ENCODE results near the gene ANO9. TPM values are rescaled to one million over a fixed set of nuclear protein-coding genes. Genes with fewer than 3 reads are reported as not detected.
A peak's percentile ranks its signal among the peaks of the same experiment; 100 is the strongest.

ANO9 gene
- total and polyA plus RNA-seq, 5 donors: 0.14 to 0.46 (median 0.20) TPM

GRCh38 chr11:460331-461199 lies 18.8 kb upstream of the ANO9 start:
- H3K27ac ChIP-seq (ENCODE audit: low read length): peak overlapping the region; percentile 81
- no peaks in the 10 kb centered on the region for H3K27me3 ChIP-seq (ENCODE audit: control insufficient read depth, insufficient read depth)
- peak; percentile 71 to 86 (median 83) for DNase-seq
- H3K4me1 ChIP-seq (ENCODE audit: control insufficient read depth, insufficient read depth, low read length): no peaks in the 10 kb centered on the region
- no peaks in the 10 kb centered on the region for H3K9me3 ChIP-seq (ENCODE audit: control insufficient read depth, low read length)
- ATAC-seq: peak; percentile 73 to 76
- intact Hi-C loops (cut with DNase I): no loop called here
- no peak overlapping the region for H3K4me3 ChIP-seq (ENCODE audit: low read length)
- 60% methylated on average over 41 of the region's 41 CpGs for WGBS

DNA sequence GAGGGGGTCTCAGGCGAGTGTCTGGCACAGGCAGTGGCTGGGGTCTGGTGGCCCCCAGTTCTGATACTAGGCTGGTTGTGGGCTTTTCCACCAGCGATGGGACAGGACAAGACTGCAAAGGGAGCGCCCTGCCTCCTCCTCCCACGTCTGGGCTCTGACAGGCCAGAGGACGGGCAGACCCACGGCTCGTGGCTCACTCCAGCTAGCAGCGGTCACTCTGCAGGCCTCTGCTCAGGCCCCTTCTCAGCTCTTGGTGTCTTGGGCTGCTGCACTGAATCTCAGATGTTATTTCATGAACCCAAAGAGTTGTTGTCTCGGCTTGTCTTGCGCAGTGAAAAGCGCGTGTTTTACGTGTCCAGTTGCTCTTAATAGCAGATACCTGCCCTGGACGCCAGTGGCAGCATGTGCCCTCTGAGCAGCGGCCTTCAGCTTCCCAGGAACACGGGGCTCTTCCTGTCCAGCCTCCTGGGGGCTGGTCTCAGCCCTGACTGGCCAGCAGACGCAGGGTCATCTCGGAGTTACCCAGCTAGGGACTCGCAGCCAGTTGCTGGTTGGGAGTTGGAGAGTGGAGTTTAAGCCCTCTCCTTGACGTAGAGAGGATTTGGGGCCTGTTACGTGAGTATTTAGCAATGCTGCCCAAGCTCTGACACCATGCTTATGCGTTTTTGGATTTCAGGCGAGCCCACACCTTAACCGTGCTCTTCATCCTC lies 17.9 kb upstream of the ANO9 start:
- no peaks in the 10 kb centered on the region for H3K27me3 ChIP-seq (ENCODE audit: control insufficient read depth, insufficient read depth)
- peak overlapping the region; percentile 28 for H3K27ac ChIP-seq (ENCODE audit: low read length)
- intact Hi-C loops (cut with DNase I): no loop called here
- ATAC-seq (peak in 1 of 2 donors; percentile 15), DNase-seq (peak; percentile 29 to 68 (median 61))
- H3K9me3 ChIP-seq (ENCODE audit: control insufficient read depth, low read length): no peaks in the 10 kb centered on the region
- H3K4me1 ChIP-seq (ENCODE audit: control insufficient read depth, insufficient read depth, low read length): no peaks in the 10 kb centered on the region
- no peak overlapping the region for H3K4me3 ChIP-seq (ENCODE audit: low read length)
- WGBS: 85% methylated on average over 24 of the region's 24 CpGs

- DNase-seq: peak in 2 of 3 donors; percentile 29 to 52
- H3K4me3 ChIP-seq (ENCODE audit: low read length): no peak overlapping the region
- intact Hi-C loops (cut with DNase I): no loop called here
- H3K9me3 ChIP-seq (ENCODE audit: control insufficient read depth, low read length): no peaks in the 10 kb centered on the region
- no peaks in the 10 kb centered on the region for H3K27me3 ChIP-seq (ENCODE audit: control insufficient read depth, insufficient read depth)
- no peaks in the 10 kb centered on the region for H3K4me1 ChIP-seq (ENCODE audit: control insufficient read depth, insufficient read depth, low read length)
- ATAC-seq: no peak
- WGBS: 67% methylated on average over 23 of the region's 23 CpGs
- no peak overlapping the region for H3K27ac ChIP-seq (ENCODE audit: low read length)
Observed at GRCh38 chr11:457111-457760, 15.4 kb upstream of the ANO9 start.

- 75% methylated on average over 7 of the region's 7 CpGs for WGBS
Observed at GRCh38 chr11:456533-456932, 14.7 kb upstream of the ANO9 start.

GRCh38 chr11:455566-456147 lies 13.8 kb upstream of the ANO9 start:
- DNase-seq (peak in 2 of 3 donors; percentile 63 to 69), ATAC-seq (peak; percentile 17 to 22)
- H3K27ac ChIP-seq (ENCODE audit: low read length): peak overlapping the region; percentile 1
- 74% methylated on average over 23 of the region's 23 CpGs for WGBS
- no peaks in the 10 kb centered on the region for H3K4me1 ChIP-seq (ENCODE audit: control insufficient read depth, insufficient read depth, low read length)
- H3K4me3 ChIP-seq (ENCODE audit: low read length): no peak overlapping the region
- H3K9me3 ChIP-seq (ENCODE audit: control insufficient read depth, low read length): no peaks in the 10 kb centered on the region
- H3K27me3 ChIP-seq (ENCODE audit: control insufficient read depth, insufficient read depth): no peaks in the 10 kb centered on the region
- intact Hi-C loops (cut with DNase I): no loop called here

More at GRCh38 chr11:456533-456932, 14.7 kb upstream of the ANO9 start:
- no peaks in the 10 kb centered on the region for H3K27me3 ChIP-seq (ENCODE audit: control insufficient read depth, insufficient read depth)
- DNase-seq (peak in 1 of 3 donors; percentile 36), ATAC-seq (no peak)
- H3K27ac ChIP-seq (ENCODE audit: low read length): no peak overlapping the region
- H3K4me1 ChIP-seq (ENCODE audit: control insufficient read depth, insufficient read depth, low read length): no peaks in the 10 kb centered on the region
- intact Hi-C loops (cut with DNase I): no loop called here
- H3K9me3 ChIP-seq (ENCODE audit: control insufficient read depth, low read length): no peaks in the 10 kb centered on the region
- no peak overlapping the region for H3K4me3 ChIP-seq (ENCODE audit: low read length)

GRCh38 chr11:454801-455565 lies 13.2 kb upstream of the ANO9 start:
- ATAC-seq (no peak), DNase-seq (peak in 2 of 3 donors; percentile 18 to 42)
- Histone ChIP-seq H3K4me3 (ENCODE audit: low read length) (no peak overlapping the region), H3K4me1 (ENCODE audit: control insufficient read depth, insufficient read depth, low read length) (no peaks in the 10 kb centered on the region), H3K9me3 (ENCODE audit: control insufficient read depth, low read length) (no peaks in the 10 kb centered on the region), H3K27me3 (ENCODE audit: control insufficient read depth, insufficient read depth) (no peaks in the 10 kb centered on the region), H3K27ac (ENCODE audit: low read length) (peak overlapping the region; percentile 1)
- 65% methylated on average over 14 of the region's 14 CpGs for WGBS
- intact Hi-C loops (cut with DNase I): loop anchor here in 1 of 4 donors (5.0 kb wide), 1 partner anchor 47 kb away; no protein-coding TSS in a partner anchor

- peak in 1 of 3 donors; percentile 1 for DNase-seq
Observed at GRCh38 chr11:454043-454442, 12.2 kb upstream of the ANO9 start.

DNA sequence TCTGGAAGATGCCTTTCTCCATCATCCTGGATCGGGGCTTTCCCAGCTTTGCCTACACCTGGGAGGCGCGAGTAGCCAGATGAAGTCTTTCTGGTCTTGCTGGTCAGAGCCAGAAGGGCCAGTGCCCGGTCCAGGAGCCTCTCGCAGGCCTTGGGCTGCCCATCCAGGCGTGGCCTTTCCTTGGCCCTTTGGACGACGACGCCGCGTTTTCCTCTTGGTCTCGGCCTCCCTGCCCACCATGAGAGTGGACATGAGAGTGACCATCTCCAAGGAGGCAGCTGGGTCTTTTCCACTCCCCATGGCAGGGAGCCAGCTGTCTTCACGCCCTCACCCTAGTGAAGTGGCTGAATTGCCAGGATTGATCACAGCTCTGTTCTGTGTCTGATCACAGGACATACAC lies 11.8 kb upstream of the ANO9 start:
- ATAC-seq (no peak), DNase-seq (peak in 2 of 3 donors; percentile 50 to 60)
- no peak overlapping the region for H3K27ac ChIP-seq (ENCODE audit: low read length)
- H3K27me3 ChIP-seq (ENCODE audit: control insufficient read depth, insufficient read depth): no peaks in the 10 kb centered on the region
- no peaks in the 10 kb centered on the region for H3K4me1 ChIP-seq (ENCODE audit: control insufficient read depth, insufficient read depth, low read length)
- no peak overlapping the region for H3K4me3 ChIP-seq (ENCODE audit: low read length)
- 75% methylated on average over 13 of the region's 13 CpGs for WGBS
- H3K9me3 ChIP-seq (ENCODE audit: control insufficient read depth, low read length): no peaks in the 10 kb centered on the region
- intact Hi-C loops (cut with DNase I): loop anchor here in 1 of 4 donors (5.0 kb wide), 1 partner anchor 49 kb away; no protein-coding TSS in a partner anchor

More at GRCh38 chr11:454043-454442, 12.2 kb upstream of the ANO9 start:
- H3K4me1 ChIP-seq (ENCODE audit: control insufficient read depth, insufficient read depth, low read length): no peaks in the 10 kb centered on the region
- intact Hi-C loops (cut with DNase I): loop anchor here in 1 of 4 donors (5.0 kb wide), 1 partner anchor 48 kb away; no protein-coding TSS in a partner anchor
- no peak for ATAC-seq
- no peak overlapping the region for H3K27ac ChIP-seq (ENCODE audit: low read length)
- no peaks in the 10 kb centered on the region for H3K9me3 ChIP-seq (ENCODE audit: control insufficient read depth, low read length)
- no peak overlapping the region for H3K4me3 ChIP-seq (ENCODE audit: low read length)
- 75% methylated on average over 9 of the region's 9 CpGs for WGBS
- no peaks in the 10 kb centered on the region for H3K27me3 ChIP-seq (ENCODE audit: control insufficient read depth, insufficient read depth)

- DNase-seq (peak in 2 of 3 donors; percentile 39 to 41), ATAC-seq (no peak)
- 88% methylated on average over 19 of the region's 19 CpGs for WGBS
- Histone ChIP-seq H3K4me1 (ENCODE audit: control insufficient read depth, insufficient read depth, low read length) (no peaks in the 10 kb centered on the region), H3K27ac (ENCODE audit: low read length) (no peak overlapping the region), H3K27me3 (ENCODE audit: control insufficient read depth, insufficient read depth) (no peaks in the 10 kb centered on the region), H3K9me3 (ENCODE audit: control insufficient read depth, low read length) (no peaks in the 10 kb centered on the region), H3K4me3 (ENCODE audit: low read length) (no peak overlapping the region)
- intact Hi-C loops (cut with DNase I): loop anchor here in 1 of 4 donors (5.0 kb wide), 1 partner anchor 49 kb away; no protein-coding TSS in a partner anchor
Observed at GRCh38 chr11:452916-453527, 11.2 kb upstream of the ANO9 start.
